ENCODE measurements around the gene TTBK1.

TTBK1 gene

GRCh38 chr6:43223175-43223574, 20.1 kb upstream of the TTBK1 start:
- DNase-seq (ENCODE audit: low read depth), result no peak

GRCh38 chr6:43226192-43226851, 17.0 kb upstream of the TTBK1 start:
- DNase-seq (ENCODE audit: low read depth), result no peak

GRCh38 chr6:43228951-43229802, 14.1 kb upstream of the TTBK1 start, which contains the start of gene DNPH1:
Gene DNPH1 (minus strand): TSS chr6:43229481. CDS start chr6:43229456, 25 bp downstream.
- peak; percentile 40 for DNase-seq (ENCODE audit: low read depth)

- no peak for DNase-seq (ENCODE audit: low read depth)
Measured at GRCh38 chr6:43229803-43230620, 13.3 kb upstream of the TTBK1 start.

GRCh38 chr6:43231053-43231452, 12.2 kb upstream of the TTBK1 start:
- no peak for DNase-seq (ENCODE audit: low read depth)

- DNase-seq (ENCODE audit: low read depth), result no peak
Measured at GRCh38 chr6:43231735-43232450, 11.4 kb upstream of the TTBK1 start.

- no peak for DNase-seq (ENCODE audit: low read depth)
Measured at GRCh38 chr6:43235841-43236240, 7.4 kb upstream of the TTBK1 start.

- DNase-seq (ENCODE audit: low read depth), result no peak
Measured at GRCh38 chr6:43239054-43239453, 4.2 kb upstream of the TTBK1 start.

- no peak for DNase-seq (ENCODE audit: low read depth)
Measured at GRCh38 chr6:43240950-43241349, 2.3 kb upstream of the TTBK1 start.

GRCh38 chr6:43241446-43241845, 1.8 kb upstream of the TTBK1 start:
- no peak for DNase-seq (ENCODE audit: low read depth)

- DNase-seq (ENCODE audit: low read depth), result no peak
Measured at GRCh38 chr6:43243664-43244321, 512 bp downstream of the TTBK1 start.

- DNase-seq (ENCODE audit: low read depth), result peak; percentile 74
Measured at GRCh38 chr6:43246301-43247113, 3.2 kb downstream of the TTBK1 start.

- peak; percentile 58 for DNase-seq (ENCODE audit: low read depth)
Measured at GRCh38 chr6:43247114-43247999, 4.1 kb downstream of the TTBK1 start.

- no peak for DNase-seq (ENCODE audit: low read depth)
Measured at GRCh38 chr6:43248101-43248500, 4.8 kb downstream of the TTBK1 start.

- DNase-seq (ENCODE audit: low read depth), result no peak
Measured at GRCh38 chr6:43248791-43249190, 5.5 kb downstream of the TTBK1 start.

GRCh38 chr6:43250992-43251373, 7.7 kb downstream of the TTBK1 start:
- no peak for DNase-seq (ENCODE audit: low read depth)

- no peak for DNase-seq (ENCODE audit: low read depth)
Measured at GRCh38 chr6:43253401-43253800, 10.1 kb downstream of the TTBK1 start.

- DNase-seq (ENCODE audit: low read depth), result peak; percentile 26
Measured at GRCh38 chr6:43254138-43254817, 11.0 kb downstream of the TTBK1 start.

GRCh38 chr6:43254846-43255245, 11.6 kb downstream of the TTBK1 start:
- no peak for DNase-seq (ENCODE audit: low read depth)

Data from amniotic epithelial cell (primary cell).